HepG2 (cell line): ENCODE data around the gene MASTL. TPM values are rescaled to one million over a fixed set of nuclear protein-coding genes. Genes with fewer than 3 reads are reported as not detected.

ENCODE experiments used
- ATF7-NPFF ChIP-seq: sonication (generic); formaldehyde crosslinking; IDR thresholded peaks from 2 replicates; pipeline ENCODE4 v1.8.1; 2023; ENCODE audit warnings: mild to moderate bottlenecking, low read depth, missing genetic modification reagents, moderate library complexity
- GLI4 ChIP-seq: sonication (generic); formaldehyde crosslinking; IDR thresholded peaks from 2 replicates; pipeline ENCODE4 v1.5.1; 2020; ENCODE audit warnings: missing genetic modification reagents, mild to moderate bottlenecking, moderate library complexity, borderline replicate concordance
- GLMP ChIP-seq: sonication (generic); formaldehyde crosslinking; IDR thresholded peaks from 2 replicates; pipeline ENCODE4 v1.9.0; 2021; ENCODE audit warnings: missing genetic modification reagents, mild to moderate bottlenecking, borderline replicate concordance
- HNF1A ChIP-seq, 2 experiments: sonication (generic) in 1 of 2; formaldehyde crosslinking in 1 of 2; IDR thresholded peaks; 2 replicates each; pipeline versions ENCODE4 v1.4.0 to v1.6.1; 2016 to 2020; ENCODE audit warnings: borderline replicate concordance in 1 of 2, low read depth in 1 of 2, mild to moderate bottlenecking in 1 of 2, missing genetic modification reagents in 1 of 2
- HOXD1 ChIP-seq: sonication (generic); formaldehyde crosslinking; IDR thresholded peaks from 2 replicates; pipeline ENCODE4 v1.5.0; 2020; ENCODE audit warnings: missing genetic modification reagents
- KLF11 ChIP-seq: IDR thresholded peaks from 2 replicates; pipeline ENCODE4 v1.6.1; 2016; ENCODE audit warnings: missing compliant biosample characterization
- MAFG ChIP-seq: sonication (generic); formaldehyde crosslinking; IDR thresholded peaks from 2 replicates; pipeline ENCODE4 v1.5.1; 2020; ENCODE audit warnings: mild to moderate bottlenecking, missing genetic modification reagents
- NR3C1 ChIP-seq: sonication (generic); formaldehyde crosslinking; IDR thresholded peaks from 2 replicates; pipeline ENCODE4 v1.4.0; 2020; ENCODE audit warnings: missing genetic modification reagents
- ONECUT2 ChIP-seq: sonication (generic); formaldehyde crosslinking; IDR thresholded peaks from 2 replicates; pipeline ENCODE4 v1.4.0; 2020; ENCODE audit warnings: missing genetic modification reagents
- RCOR2 ChIP-seq: IDR thresholded peaks from 2 replicates; pipeline ENCODE4 v1.6.1; 2016; ENCODE audit warnings: missing biosample characterization, missing genetic modification reagents
- RFX5 ChIP-seq: IDR thresholded peaks from 2 replicates; pipeline ENCODE4 v1.6.1; 2011; ENCODE audit warnings: low read depth, low read length, improper control_type of control experiment
- SMC3 ChIP-seq: IDR thresholded peaks from 2 replicates; pipeline ENCODE4 v1.6.1; 2011; ENCODE audit warnings: low read length, improper control_type of control experiment
- SP5 ChIP-seq: IDR thresholded peaks from 2 replicates; pipeline ENCODE4 v1.6.1; 2016; ENCODE audit warnings: low read depth, borderline replicate concordance
- SSRP1 ChIP-seq: IDR thresholded peaks from 2 replicates; pipeline ENCODE4 v1.6.1; 2016; ENCODE audit warnings: control low read depth
- U2AF1 ChIP-seq: fragments of 200-400 bp; formaldehyde crosslinking; optimal IDR thresholded peaks from 2 replicates; pipeline ENCODE3; 2017; ENCODE audit warnings: mild to moderate bottlenecking, low read depth, low read length
- ZBTB49 ChIP-seq: sonication (generic); formaldehyde crosslinking; IDR thresholded peaks from 2 replicates; pipeline ENCODE4 v1.4.0; 2020; ENCODE audit warnings: missing genetic modification reagents, borderline replicate concordance
- ZNF232 ChIP-seq: sonication (generic); formaldehyde crosslinking; IDR thresholded peaks from 2 replicates; pipeline ENCODE4 v1.4.0; 2020; ENCODE audit warnings: missing genetic modification reagents, borderline replicate concordance
- ZNF367 ChIP-seq: sonication (generic); formaldehyde crosslinking; IDR thresholded peaks from 2 replicates; pipeline ENCODE4 v1.4.0; 2020; ENCODE audit warnings: missing genetic modification reagents, borderline replicate concordance
- ZNF501 ChIP-seq: sonication (generic); formaldehyde crosslinking; IDR thresholded peaks from 2 replicates; pipeline ENCODE4 v1.5.1; 2020; ENCODE audit warnings: mild to moderate bottlenecking, moderate library complexity, missing genetic modification reagents
- ZNF607 ChIP-seq: sonication (generic); formaldehyde crosslinking; IDR thresholded peaks from 2 replicates; pipeline ENCODE4 v1.5.1; 2020; ENCODE audit warnings: missing genetic modification reagents, mild to moderate bottlenecking, borderline replicate concordance
- ZNF761 ChIP-seq: sonication (generic); formaldehyde crosslinking; conservative IDR thresholded peaks from 2 replicates; pipeline ENCODE4 v1.4.0; 2020; ENCODE audit warnings: mild to moderate bottlenecking, missing genetic modification reagents
- ZNF879 ChIP-seq: sonication (generic); formaldehyde crosslinking; IDR thresholded peaks from 2 replicates; pipeline ENCODE4 v1.8.1; 2023; ENCODE audit warnings: missing genetic modification reagents
- ZSCAN20 ChIP-seq: sonication (generic); formaldehyde crosslinking; IDR thresholded peaks from 2 replicates; pipeline ENCODE4 v1.4.0; 2020; ENCODE audit warnings: missing genetic modification reagents, mild to moderate bottlenecking, borderline replicate concordance
- polyA plus RNA-seq, 8 experiments: library from polyadenylated mRNA; depleted of rRNA in 3 of 8; stranded (reverse) in 7 of 8; unstranded in 1 of 8; fragments of >200 nt; fragmentation: Illumina TruSeq in 4 of 8; extraction: Trizol in 4 of 8; gene quantifications; 2 replicates each; pipeline versions ENCODE4 v1.2.1 to v1.2.3, GENCODE V29; 2011 to 2016; ENCODE audit warnings: low read depth in 4 of 8, missing spikeins in 1 of 8, mixed read lengths in 1 of 8; ENCODE audit not compliant: insufficient read depth in 1 of 8
- total RNA-seq, 5 experiments: library from RNA; depleted of rRNA; stranded (reverse); fragments of >200 nt; fragmentation: Illumina TruSeq; extraction: Trizol; gene quantifications; 2 replicates each; pipeline ENCODE4 v1.2.3, GENCODE V29; 2016; ENCODE audit warnings: low read depth in 1 of 5

The MASTL gene
- total and polyA plus RNA-seq, 2 of the 13 experiments (the other 11 are each of a cell fraction or from before 2014, with no cell fraction given) = 6.0 to 18.0 TPM

- no peak for TF ChIP-seq ZBTB49 (CRISPR knock-in tag)
- no peak for TF ChIP-seq SMC3
- no peak for TF ChIP-seq NR3C1
- TF ChIP-seq ZSCAN20 (CRISPR knock-in tag) = peak; percentile 44; the same call in 1 of the 2 replicates
- no peak for TF ChIP-seq ZNF879 (CRISPR knock-in tag)
- TF ChIP-seq KLF11 (CRISPR knock-in tag) = peak; percentile 79
- TF ChIP-seq RFX5 = peak; percentile 71; the same call in 1 of the 2 replicates
- peak; percentile 90 for TF ChIP-seq SP5 (CRISPR knock-in tag)
- TF ChIP-seq GLMP (CRISPR knock-in tag) = no peak
- TF ChIP-seq HOXD1 (CRISPR knock-in tag) = peak; percentile 44; the same call in 1 of the 2 replicates
- no peak for TF ChIP-seq ZNF367 (CRISPR knock-in tag)
- TF ChIP-seq ATF7-NPFF (CRISPR knock-in tag) = peak; percentile 96
- TF ChIP-seq U2AF1 = no peak
- TF ChIP-seq HNF1A (IDR thresholded peaks at IDR 0.05; ENCODE audit: low read depth) = no peak
- TF ChIP-seq HNF1A (CRISPR knock-in tag; IDR thresholded peaks at IDR 0.05; ENCODE audit: borderline replicate concordance) = peak; percentile 60; the same call in 1 of the 2 replicates
- 0 out of 2 replicates have a peak, but pooled peaks have one; percentile 60 for TF ChIP-seq ZNF232 (CRISPR knock-in tag)
- TF ChIP-seq ONECUT2 (CRISPR knock-in tag) = no peak
- no peak for TF ChIP-seq SSRP1
- TF ChIP-seq GLI4 (CRISPR knock-in tag) = 0 out of 2 replicates have a peak, but pooled peaks have one; percentile 72
- TF ChIP-seq ZNF761 (CRISPR knock-in tag) = peak; percentile 58; the same call in 1 of the 2 replicates
- TF ChIP-seq MAFG (CRISPR knock-in tag) = no peak
- no peak; the same call in 1 of the 2 replicates for TF ChIP-seq ZNF501
- TF ChIP-seq ZNF607 (CRISPR knock-in tag) = peak; percentile 88
- TF ChIP-seq RCOR2 (CRISPR knock-in tag) = no peak
Observed at GRCh38 chr10:27155066-27155754, at the start of gene MASTL (continued).
